HEK293T (cell line): ENCODE measurements around the gene SH3TC1.

Experiments used
- CTCF ChIA-PET: fragments of 350-600 bp; formaldehyde crosslinking; extraction: SDS; loops from one replicate; lab custom pipeline; 2021; ENCODE audit warnings: antibody characterized with exemption, inconsistent platforms; lab: Yijun Ruan, JAX
- POLR2A ChIA-PET: fragments of 350-600 bp; formaldehyde crosslinking; extraction: SDS; loops from one replicate; lab custom pipeline; 2020; ENCODE audit warnings: antibody characterized with exemption, inconsistent platforms; lab: Yijun Ruan, JAX
- DNase-seq: peaks from one replicate; pipeline ENCODE4 v3.0.0; 2012; ENCODE audit warnings: mixed read lengths; ENCODE audit errors: extremely low spot score
- ARNT ChIP-seq: fragments of 450-650 bp; IDR thresholded peaks from 2 replicates; pipeline ENCODE4 v1.6.1; 2017; ENCODE audit warnings: mild to moderate bottlenecking
- BHLHE40 ChIP-seq: fragments of 450-650 bp; IDR thresholded peaks from 2 replicates; pipeline ENCODE4 v1.6.1; 2016; ENCODE audit warnings: mild to moderate bottlenecking, moderate library complexity, borderline replicate concordance
- CTBP1 ChIP-seq: fragments of 450-650 bp; IDR thresholded peaks from 2 replicates; pipeline ENCODE4 v1.6.1; 2016; ENCODE audit warnings: borderline replicate concordance
- ELF4 ChIP-seq: fragments of 450-650 bp; IDR thresholded peaks from 2 replicates; pipeline ENCODE4 v1.6.1; 2017; ENCODE audit warnings: antibody characterized with exemption
- FOXA1 ChIP-seq: fragments of 450-650 bp; IDR thresholded peaks from 2 replicates; pipeline ENCODE4 v1.6.1; 2016; ENCODE audit warnings: mild to moderate bottlenecking
- FOXK2 ChIP-seq: fragments of 450-650 bp; IDR thresholded peaks from 2 replicates; pipeline ENCODE4 v1.6.1; 2016; ENCODE audit warnings: mild to moderate bottlenecking
- FOXM1 ChIP-seq: fragments of 450-650 bp; IDR thresholded peaks from 2 replicates; pipeline ENCODE4 v1.6.1; 2017; ENCODE audit warnings: mild to moderate bottlenecking, borderline replicate concordance
- HDGF ChIP-seq: fragments of 450-650 bp; IDR thresholded peaks from 2 replicates; pipeline ENCODE4 v1.6.1; 2017; ENCODE audit warnings: antibody characterized with exemption, borderline replicate concordance
- L3MBTL2 ChIP-seq: fragments of 450-650 bp; conservative IDR thresholded peaks from 2 replicates; pipeline ENCODE4 v1.6.1; 2016; ENCODE audit warnings: mild to moderate bottlenecking
- LEF1 ChIP-seq: fragments of 450-650 bp; IDR thresholded peaks from 2 replicates; pipeline ENCODE4 v1.6.1; 2017; ENCODE audit warnings: mild to moderate bottlenecking, borderline replicate concordance
- NFRKB ChIP-seq: fragments of 450-650 bp; IDR thresholded peaks from 2 replicates; pipeline ENCODE4 v1.6.1; 2016; ENCODE audit warnings: mild to moderate bottlenecking, moderate library complexity
- SP1 ChIP-seq: fragments of 450-650 bp; IDR thresholded peaks from 2 replicates; pipeline ENCODE4 v1.6.1; 2017
- SUZ12 ChIP-seq: fragments of 450-650 bp; IDR thresholded peaks from 2 replicates; pipeline ENCODE4 v1.6.1; 2016; ENCODE audit warnings: mild to moderate bottlenecking
- TARDBP ChIP-seq: fragments of 450-650 bp; IDR thresholded peaks from 2 replicates; pipeline ENCODE4 v1.6.1; 2016
- ZNF384 ChIP-seq: fragments of 450-650 bp; IDR thresholded peaks from 2 replicates; pipeline ENCODE4 v1.6.1; 2016
- TF ChIP-seq, protein P1 (sequence below): fragments of 450-650 bp; IDR thresholded peaks from 2 replicates; pipeline ENCODE4 v1.6.1; 2016

SH3TC1 gene

DNA sequence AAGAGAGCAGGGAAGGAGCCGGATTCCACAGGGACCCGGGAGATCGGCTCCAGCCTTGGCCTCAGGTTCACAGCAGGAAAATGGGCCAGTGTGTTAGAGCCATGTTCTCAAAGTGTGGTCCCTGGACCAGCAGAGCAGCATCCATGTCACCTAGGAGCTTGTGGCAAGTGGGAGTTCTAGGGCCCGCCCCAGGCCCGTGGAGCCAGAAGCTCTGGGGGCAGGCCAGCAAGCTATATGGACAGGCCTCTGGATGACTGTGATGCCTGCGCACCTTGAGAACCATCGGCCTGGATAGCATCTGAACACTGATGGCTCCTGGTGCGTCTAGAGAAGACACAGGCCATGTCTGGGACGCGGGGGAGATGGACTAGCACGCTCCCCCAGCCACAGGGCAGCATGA lies 33.7 kb downstream of the SH3TC1 start:
- ChIA-PET POLR2A (no interaction called here), CTCF (no interaction called here)
- TF ChIP-seq, protein P1, sequence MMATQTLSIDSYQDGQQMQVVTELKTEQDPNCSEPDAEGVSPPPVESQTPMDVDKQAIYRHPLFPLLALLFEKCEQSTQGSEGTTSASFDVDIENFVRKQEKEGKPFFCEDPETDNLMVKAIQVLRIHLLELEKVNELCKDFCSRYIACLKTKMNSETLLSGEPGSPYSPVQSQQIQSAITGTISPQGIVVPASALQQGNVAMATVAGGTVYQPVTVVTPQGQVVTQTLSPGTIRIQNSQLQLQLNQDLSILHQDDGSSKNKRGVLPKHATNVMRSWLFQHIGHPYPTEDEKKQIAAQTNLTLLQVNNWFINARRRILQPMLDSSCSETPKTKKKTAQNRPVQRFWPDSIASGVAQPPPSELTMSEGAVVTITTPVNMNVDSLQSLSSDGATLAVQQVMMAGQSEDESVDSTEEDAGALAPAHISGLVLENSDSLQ, result no peak
- TF ChIP-seq ARNT, result no peak
- TF ChIP-seq TARDBP, result no peak
- TF ChIP-seq LEF1, result no peak
- TF ChIP-seq L3MBTL2, result no peak
- no peak for TF ChIP-seq ZNF384
- no peak for DNase-seq

DNA sequence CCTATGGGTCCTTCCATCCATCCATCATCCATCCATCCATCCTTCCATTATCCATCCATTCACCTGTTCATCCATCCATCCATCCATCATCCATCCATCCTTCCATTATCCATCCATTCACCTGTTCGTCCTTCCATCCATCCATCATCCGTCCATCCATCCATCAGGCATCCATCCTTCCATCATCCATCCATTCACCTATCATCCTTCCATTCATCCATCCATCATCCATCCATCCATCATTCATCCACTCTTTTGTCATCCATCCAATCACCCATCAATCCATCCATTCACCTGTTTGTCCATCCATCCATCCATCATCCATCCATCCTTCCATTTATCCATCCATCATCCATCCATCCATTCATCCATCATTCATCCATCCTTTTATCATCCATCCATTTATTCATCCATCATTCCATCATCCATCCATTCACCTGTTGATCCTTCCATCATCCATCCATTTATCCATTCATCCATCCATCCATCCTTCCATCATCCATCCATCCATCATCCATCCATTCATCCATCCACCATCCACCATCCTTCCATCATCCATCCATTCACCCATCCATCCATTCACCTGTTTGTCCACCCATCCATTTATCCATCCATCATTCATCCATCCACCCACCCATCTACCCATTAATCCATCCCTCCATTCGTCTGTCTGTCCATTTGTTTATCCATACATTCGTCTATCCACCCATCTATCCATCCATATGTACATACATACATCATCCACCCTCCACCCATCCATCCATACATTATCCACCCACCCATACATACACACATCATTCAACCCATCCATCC lies 34.8 kb downstream of the SH3TC1 start:
- no peak for DNase-seq
- ChIA-PET CTCF (no interaction called here), POLR2A (no interaction called here)
- TF ChIP-seq, protein P1, result no peak
- no peak for TF ChIP-seq TARDBP
- no peak for TF ChIP-seq BHLHE40
- TF ChIP-seq LEF1, result no peak
- TF ChIP-seq L3MBTL2, result no peak
- TF ChIP-seq ZNF384, result no peak
- no peak for TF ChIP-seq ELF4
- TF ChIP-seq FOXM1, result no peak
- TF ChIP-seq FOXA1, result no peak
- TF ChIP-seq SUZ12, result no peak
- no peak; the same call in 1 of the 2 replicates for TF ChIP-seq CTBP1
- TF ChIP-seq FOXK2, result no peak
- TF ChIP-seq SP1, result no peak
- TF ChIP-seq ARNT, result no peak
- no peak for TF ChIP-seq HDGF
- TF ChIP-seq NFRKB, result no peak

GRCh38 chr4:8234715-8235114 lies 35.6 kb downstream of the SH3TC1 start:
- TF ChIP-seq LEF1 (no peak), L3MBTL2 (no peak), FOXA1 (no peak), SUZ12 (no peak), FOXM1 (no peak), TARDBP (no peak)
- TF ChIP-seq, protein P1, result no peak
- DNase-seq, result no peak
- ChIA-PET CTCF (no interaction called here), POLR2A (no interaction called here)

- ChIA-PET POLR2A (no interaction called here), CTCF (interaction anchor here (0.9 to 1.0 kb wide), 2 partner anchors 85 to 100 kb away, joined by 3 read pairs; no protein-coding TSS in a partner anchor)
- TF ChIP-seq ZNF384, result no peak
- no peak for TF ChIP-seq CTBP1
- TF ChIP-seq ELF4, result no peak
- TF ChIP-seq L3MBTL2, result no peak
- TF ChIP-seq TARDBP, result no peak
- TF ChIP-seq FOXA1, result no peak
- no peak for TF ChIP-seq HDGF
- no peak for TF ChIP-seq FOXK2
- no peak for TF ChIP-seq LEF1
- no peak for TF ChIP-seq NFRKB
- TF ChIP-seq, protein P1, result no peak
- TF ChIP-seq BHLHE40, result no peak
- no peak for TF ChIP-seq SP1
- no peak for TF ChIP-seq SUZ12
- TF ChIP-seq ARNT, result no peak
- TF ChIP-seq FOXM1, result no peak
- DNase-seq, result no peak
Observed at GRCh38 chr4:8235224-8235623, 36.1 kb downstream of the SH3TC1 start.

DNA sequence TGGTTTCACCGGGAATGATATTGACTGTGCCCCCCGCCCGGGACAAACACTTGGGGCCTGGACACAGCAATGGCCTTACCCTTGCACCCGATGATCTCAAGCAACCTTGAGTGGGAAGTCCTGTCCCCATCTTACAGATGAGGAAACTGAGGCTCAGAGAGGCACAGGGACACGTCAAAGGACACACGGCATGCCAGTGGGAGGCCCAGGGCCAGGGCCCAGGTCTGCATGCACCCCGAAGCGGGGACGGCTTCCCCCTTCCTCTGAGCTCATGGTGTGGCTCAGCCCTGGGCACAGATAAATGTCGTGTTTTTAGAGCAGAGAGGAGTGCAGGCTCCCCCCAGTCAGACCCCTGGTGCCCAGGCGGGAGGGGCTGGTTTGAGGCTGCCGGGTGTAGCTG lies 36.6 kb downstream of the SH3TC1 start:
- ChIA-PET CTCF (interaction anchor here (0.9 to 1.0 kb wide), 2 partner anchors 84 to 99 kb away, joined by 3 read pairs; no protein-coding TSS in a partner anchor), POLR2A (no interaction called here)

More for the DNA sequence above, 36.6 kb downstream of the SH3TC1 start:
- TF ChIP-seq SP1 (no peak), SUZ12 (no peak), BHLHE40 (no peak), HDGF (no peak), NFRKB (no peak), LEF1 (no peak), FOXA1 (no peak)
- DNase-seq, result no peak
